ENCODE results near the gene TCF21.
A peak's percentile ranks its signal among the peaks of the same experiment; 100 is the strongest.

Gene TCF21

DNA sequence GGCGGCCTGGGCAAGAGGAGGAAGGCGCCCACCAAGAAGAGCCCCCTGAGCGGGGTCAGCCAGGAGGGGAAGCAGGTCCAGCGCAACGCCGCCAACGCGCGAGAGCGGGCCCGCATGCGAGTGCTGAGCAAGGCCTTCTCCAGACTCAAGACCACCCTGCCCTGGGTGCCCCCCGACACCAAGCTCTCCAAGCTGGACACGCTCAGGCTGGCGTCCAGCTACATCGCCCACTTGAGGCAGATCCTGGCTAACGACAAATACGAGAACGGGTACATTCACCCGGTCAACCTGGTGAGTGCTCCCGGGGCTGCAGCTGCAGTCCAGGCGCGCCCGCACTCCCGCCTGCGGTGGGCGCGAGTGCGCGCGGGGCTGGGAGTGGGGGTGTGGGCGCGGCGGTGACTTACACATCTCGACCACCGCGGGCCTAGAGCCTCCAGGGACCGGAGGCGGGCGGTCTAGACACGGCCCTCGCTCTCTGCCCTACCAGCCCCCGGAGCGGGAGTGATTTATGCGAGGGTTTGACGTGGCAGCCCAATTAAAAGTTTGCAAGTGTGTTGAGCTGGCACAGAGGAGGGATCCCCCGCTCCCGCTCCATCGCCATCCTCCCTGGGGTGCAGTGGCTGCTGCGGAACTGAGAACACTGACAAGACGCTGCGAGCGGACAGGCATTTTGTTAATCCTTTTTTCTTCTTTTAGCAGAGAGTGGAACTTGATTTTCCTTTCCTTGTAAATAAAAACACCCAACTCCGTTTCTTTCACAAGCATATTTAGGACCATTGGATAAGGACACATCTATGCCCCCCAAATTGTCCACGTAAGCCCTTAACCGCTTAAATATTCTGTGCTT, 867 bp downstream of the TCF21 start:
- peak overlapping the region; percentile 49 for H3K4me3 ChIP-seq (ENCODE audit: low read depth, low read length)

DNA sequence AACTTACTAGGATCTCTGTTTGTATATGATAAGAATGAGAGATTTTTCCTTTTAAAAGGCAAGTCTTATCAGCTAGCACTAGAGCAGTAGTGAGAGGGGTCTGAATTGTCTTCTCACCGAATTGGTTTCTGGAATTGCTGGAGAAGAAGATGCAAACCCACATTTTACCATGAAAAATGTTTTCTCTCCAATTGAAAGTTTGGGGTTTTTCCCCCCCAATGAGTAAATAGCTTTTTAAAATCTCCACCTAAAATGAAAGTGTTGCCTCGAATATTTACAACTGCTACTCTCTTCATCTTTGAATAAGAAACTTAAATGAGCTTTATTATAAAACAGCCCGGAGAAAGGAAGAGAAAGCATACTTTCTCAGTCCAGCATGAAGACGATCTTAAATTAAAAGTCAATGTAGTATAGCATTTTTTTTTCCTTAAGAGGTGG, 1.8 kb downstream of the TCF21 start:
- no peak overlapping the region for H3K4me3 ChIP-seq (ENCODE audit: low read depth, low read length)

DNA sequence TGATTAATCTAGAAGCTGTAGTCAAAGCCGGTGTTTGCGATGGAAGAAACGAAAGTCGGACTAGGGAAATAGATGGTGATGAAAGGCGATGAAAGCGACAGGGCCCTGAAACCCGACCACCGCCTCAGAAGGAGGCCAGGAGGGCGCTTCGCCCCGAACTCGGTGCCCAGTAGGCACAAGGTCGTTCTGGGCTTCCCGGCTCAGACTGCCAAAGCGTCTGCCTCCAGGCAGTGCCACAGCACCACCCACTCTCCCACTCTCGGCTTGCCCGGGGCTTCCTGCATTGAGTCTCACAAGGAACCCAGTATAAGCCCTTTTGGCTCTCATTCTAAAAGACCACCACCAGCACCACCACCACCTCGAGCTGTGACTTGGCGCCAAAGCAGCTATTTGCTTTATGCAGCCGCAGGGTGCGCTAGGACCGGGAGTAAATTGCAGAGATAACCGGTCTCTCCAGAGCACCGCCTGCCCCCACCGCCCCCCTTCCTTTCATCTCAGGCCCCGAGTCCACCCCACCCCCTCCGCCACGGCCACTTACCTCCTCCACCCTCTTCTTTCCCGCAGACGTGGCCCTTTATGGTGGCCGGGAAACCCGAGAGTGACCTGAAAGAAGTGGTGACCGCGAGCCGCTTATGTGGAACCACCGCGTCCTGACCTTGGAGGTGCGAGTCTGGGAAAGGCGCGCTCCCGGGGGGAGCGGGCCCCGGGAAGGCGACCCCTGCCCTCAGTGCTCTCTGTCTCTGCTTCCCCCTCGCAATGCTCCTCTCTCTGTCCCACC, 2.4 kb downstream of the TCF21 start:
- peak overlapping the region; percentile 35 for H3K4me3 ChIP-seq (ENCODE audit: low read depth, low read length)

DNA sequence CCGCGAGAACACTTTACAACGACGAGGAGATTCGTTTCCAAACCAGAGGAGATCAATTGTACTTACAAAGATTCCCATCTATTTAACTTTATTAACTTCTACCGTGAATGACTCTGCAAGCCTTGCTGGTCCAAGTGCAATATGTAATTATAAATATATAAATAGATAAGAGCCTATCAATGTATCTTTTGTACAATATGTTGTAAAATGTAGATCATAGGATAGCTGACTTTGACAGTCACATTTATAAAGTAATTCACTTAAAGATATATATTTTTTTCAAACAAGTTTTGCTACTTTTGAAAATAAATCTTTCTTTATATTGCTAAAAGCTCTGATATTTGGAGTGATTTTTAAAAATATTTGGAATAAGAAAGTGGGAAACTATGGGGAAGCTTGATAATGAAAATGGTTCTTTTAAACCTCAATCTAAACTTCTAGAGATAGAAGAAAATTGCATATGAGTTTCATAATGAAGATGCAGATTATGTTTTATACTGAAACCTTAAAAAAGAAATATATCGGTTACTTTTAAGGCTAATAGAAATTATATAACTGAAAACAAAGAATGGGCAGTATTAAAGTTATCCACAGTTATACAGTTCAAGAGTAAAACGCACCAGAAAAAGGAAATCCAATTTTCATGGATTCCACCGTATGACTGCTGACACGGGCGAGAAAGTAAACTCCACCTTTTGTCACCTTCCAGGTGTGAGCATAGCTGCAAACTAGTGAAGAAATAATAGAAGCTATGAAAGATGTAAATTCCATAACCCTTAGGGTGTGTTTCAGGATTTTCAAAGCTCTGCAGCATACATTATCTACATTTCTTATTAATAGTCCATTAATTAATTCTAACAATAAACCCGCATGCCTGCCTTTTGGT, 3.3 kb downstream of the TCF21 start:
- H3K4me3 ChIP-seq (ENCODE audit: low read depth, low read length) = peak overlapping the region; percentile 35

DNA sequence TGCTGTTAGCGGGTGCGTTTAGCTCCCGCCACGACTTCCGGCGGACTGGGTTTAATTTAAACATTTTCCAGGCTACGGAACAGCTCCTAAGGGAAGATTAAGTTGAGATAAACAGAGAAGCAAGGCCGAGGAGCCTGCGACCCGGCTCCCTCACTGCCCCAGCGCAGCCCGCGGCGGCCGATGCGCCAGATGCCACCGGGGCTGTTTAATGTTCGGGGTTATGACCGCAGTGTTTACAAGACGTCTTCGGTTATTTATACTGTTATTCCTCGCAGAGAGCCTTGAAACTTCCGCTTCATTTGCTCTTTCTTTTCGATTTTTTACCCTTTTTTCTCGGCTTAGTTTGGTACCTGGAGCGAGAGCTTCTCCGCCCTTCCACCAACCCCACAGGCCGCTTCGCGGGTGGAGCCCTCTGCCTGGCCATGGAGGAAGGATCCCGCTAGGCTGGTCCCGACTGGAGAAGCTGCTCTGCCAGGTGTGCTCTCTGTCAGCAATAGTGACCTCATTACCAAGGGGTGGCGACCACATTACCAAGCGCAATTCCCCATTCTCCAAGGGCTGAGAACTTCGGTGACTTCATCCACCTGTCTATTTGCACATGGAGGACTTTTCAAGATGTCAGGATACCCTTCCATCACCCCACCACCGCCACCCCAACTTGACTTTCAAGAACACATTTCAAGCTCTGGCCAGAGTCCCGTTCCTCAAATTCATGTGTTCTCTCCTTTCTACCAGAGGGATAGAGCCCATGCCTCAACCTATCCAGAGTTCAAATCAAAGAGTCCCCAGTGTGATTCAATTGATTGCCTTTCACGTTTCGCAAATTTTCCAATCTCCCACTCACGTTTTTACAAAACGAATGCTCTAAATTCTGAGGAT, 4.1 kb downstream of the TCF21 start:
- no peak overlapping the region for H3K4me3 ChIP-seq (ENCODE audit: low read depth, low read length)

DNA sequence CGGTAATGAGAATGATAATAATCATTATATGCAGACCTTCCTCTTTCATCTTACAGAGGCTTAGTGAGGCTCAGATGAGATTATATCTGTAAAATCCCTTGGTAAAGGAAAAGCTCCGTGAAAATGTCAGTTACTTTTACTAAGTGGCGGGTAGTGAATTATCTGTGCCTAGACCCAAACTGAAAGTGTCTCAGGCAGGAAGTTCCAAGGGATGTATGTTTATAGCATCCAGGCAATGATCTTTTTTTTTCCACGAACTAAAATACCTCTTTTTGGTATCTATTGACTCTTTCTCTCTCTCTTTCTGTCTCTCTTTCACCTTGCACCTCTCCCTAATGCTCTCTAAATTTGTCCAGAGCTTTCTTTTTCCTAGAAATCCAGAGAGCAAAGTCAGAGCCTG, 5.0 kb downstream of the TCF21 start:
- H3K4me3 ChIP-seq (ENCODE audit: low read depth, low read length) = no peak overlapping the region

DNA sequence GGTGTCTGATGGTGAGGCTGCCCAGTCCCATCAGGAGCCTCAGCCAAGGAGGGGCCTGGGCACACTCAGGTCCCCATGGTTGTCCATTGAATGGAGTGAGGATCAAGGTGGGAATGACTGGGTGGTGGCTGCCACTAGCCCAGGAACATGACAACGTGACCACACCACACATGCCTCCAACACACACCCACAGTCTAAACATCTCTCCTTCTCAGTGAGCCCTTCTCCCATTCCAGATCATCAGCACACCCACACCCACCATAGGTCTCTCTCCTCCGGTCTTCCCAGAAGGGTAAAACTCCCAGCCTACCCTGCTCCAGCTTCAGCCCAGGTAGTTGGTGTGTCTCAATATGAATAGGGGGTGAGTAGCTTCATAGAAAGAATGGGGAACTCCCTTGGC, 5.5 kb downstream of the TCF21 start:
- H3K4me3 ChIP-seq (ENCODE audit: low read depth, low read length) = no peak overlapping the region

DNA sequence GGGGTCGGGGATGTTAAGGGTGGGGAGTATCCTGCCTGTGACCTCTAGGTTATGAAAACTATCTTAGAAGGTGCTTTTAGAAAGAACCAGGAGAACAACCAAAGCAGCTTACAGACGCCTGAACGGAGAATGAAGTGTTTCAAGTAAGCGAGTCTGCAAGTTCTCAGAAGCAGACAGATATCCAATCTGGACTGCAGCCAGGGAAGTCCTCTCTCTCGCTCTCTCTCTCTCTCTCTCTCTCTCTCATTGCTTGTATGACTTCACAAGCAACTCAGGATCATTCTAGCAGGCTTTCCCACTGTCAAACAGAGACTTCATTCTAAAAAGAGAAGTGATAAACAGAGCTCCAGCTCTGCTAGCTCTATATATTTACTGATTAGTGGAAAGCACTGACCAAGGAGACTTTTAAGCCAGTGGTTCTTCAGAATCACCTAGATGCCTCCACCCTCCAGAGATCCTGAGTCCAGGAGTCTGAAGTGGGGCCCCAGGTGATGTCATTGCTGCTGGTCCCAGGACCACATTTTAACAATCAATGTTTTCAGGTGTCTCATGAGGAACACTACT, 6.0 kb downstream of the TCF21 start:
- H3K4me3 ChIP-seq (ENCODE audit: low read depth, low read length) = no peak overlapping the region

DNA sequence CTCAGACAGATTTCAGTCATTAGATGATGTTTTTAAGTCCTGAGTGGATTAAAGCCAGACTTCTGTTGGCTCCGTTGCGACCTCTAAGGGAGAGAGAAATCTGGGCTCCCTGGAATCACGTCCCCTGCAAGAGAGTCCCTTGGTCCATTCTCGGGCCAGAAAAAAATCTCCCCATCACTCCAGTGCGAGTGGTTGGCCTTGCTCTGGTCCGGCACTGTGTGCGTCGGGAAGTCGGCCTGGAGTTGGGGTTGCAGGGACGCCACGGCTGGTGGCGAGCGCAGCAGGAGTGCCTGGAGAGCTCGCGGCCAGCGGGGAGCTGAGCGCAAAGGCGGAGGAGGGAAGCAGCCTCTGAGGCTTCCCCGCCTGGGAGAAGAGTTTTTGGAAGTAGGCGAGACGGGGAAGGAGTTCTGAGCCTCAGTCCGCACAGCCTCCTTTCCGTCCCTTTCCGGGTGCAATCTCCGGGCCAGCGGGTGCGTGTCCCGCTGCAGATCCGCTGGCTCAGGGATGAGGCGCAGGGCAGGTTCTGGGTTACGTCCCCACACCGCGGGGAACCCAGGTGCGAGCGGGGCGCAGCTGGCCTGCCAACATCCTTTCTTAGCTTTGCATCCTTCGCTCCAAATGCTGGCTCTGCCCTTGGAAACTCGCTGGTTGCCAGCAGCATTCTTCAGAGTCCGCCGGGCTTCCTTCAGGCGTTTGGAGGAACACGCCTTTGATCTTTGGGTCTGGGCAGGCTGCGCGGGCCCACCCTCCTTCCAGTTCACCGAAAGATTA, 6.8 kb downstream of the TCF21 start:
- peak overlapping the region; percentile 37 for H3K4me3 ChIP-seq (ENCODE audit: low read depth, low read length)

DNA sequence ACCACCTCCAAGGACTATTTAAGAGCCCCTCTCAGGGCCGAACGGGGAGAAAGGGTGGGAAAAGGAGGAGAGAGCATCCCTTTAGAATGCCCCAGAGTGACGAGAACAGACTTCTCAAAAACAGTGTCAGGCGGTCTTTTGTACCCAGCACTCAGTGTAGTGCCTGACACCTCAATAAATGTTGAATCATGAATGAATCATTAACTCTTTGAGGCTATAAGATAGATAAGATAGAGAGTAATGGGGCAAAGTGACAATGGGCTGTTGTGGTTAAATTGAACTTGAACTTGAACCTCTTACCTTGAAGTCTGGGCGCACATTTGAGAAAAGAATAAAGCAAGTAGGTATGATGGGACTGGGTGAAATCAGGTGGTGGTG, 7.4 kb downstream of the TCF21 start:
- H3K4me3 ChIP-seq (ENCODE audit: low read depth, low read length) = no peak overlapping the region

DNA sequence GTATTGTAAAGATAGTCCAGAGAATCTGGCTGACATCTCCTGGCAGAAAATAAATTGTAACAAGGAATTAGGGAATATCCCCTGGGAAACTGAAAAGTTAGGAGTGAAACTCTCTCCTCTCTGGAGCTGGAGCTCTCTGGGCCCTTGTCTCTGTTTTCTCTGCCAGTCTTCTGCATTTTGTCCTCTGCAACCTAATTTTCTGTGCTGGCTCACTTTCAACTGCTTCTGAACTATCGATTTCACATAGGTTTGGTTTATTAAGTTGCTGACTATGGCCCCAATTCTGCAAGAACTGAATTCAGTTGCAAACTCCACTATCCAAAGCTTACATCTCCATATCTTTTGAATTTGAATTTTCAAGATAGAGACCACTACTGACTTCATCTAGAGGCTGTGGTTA, 9.3 kb downstream of the TCF21 start:
- H3K4me3 ChIP-seq (ENCODE audit: low read depth, low read length) = no peak overlapping the region

DNA sequence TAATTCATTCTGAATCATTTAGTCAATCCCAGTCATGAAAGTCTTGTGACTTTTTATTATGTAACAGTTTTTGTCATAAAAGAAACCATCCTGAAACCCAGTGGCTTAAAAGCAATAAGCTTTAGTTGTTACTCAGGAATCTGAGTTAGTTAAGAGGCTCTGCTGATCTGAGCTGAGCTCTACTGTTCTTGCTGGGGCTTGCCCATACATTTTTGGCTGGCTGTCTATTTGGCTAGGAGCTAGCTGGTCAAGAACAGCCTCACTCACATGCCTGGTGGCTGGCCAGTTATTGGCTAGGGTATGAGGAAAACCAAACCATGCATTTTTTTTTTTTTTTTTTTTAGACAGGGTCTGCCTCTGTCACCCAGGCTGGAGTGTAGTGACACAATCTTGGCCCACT, 10.6 kb downstream of the TCF21 start:
- H3K4me3 ChIP-seq (ENCODE audit: low read depth, low read length) = no peak overlapping the region

DNA sequence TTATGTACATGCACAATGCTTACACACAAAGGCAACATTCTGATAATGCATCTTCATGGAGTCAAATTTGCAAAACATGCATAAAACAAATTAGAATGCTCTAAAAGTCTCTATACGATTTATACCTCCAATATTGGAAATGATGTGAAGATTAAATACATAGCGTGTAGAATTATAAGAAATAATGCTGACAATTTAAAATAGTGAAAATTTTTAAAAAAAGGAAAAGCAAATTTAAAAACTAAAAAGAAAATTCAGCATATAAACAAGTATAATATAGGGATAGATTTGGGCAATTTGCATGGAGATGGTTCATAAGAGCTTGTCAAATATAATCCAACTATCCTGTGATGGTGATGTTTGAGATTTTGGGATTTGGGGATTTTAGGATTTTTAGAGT, 14.9 kb downstream of the TCF21 start:
- H3K4me3 ChIP-seq (ENCODE audit: low read depth, low read length) = no peak overlapping the region

DNA sequence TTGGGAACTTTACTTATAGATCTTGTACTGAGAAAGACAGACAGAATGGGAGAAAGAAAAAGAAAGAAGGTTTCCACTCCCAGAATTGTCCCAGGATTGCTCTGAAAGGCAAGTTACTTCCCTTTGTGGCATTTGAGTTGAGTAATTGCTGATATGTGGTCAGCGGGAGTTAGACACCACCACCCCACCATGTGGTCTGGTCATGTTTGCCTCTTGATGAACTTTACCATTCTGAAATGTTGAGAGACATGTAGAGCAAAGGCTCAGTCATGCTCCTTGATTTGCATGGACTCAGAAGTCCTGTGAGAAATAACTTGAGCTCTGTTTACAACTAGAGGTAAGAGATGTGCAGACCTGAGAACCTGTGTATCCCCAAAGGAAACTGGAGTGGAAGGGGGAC, 17.1 kb downstream of the TCF21 start:
- no peak overlapping the region for H3K4me3 ChIP-seq (ENCODE audit: low read depth, low read length)

DNA sequence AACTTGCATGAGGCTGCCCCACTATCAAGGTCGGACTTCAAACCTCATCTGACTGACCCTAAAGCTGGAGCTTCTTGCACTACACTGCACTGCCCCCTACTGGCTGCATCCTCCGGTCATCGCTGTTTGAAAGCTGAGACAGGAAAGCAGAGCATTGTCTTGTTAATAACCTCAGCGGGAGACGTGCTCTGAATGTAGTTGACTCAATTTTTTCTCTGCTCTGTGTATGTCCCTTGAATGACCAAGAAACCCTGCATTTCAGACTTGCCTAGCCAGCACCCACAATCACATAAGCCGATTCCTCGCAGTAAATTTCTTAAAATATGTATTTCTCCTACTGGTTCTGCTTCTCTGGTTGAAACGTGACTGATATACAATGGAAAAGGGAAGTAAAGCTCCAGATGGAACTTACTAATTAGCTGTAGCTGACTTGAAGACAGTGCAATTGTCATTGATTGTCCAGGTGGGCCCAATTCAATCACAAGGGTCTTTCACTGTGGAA, 27.8 kb downstream of the TCF21 start:
- H3K4me3 ChIP-seq (ENCODE audit: low read depth, low read length) = peak overlapping the region; percentile 6

DNA sequence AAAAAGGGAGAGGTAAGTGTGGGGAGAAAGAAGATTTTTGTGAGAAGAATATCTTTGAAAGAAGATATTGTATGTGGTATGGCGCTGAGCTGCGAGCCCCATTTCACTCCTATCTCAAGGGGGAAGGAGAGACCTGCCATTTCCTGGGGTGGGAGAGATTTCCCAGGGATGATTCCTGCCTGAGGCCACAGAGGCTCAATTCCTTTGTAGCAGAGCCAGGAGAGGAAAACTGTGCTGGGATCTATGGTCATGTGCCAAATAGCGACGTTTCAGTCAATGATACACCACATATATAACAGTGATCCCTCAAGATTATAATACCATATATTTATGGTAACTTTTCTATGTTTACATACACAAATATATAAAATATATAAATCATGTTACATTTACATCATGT, 28.9 kb downstream of the TCF21 start:
- no peak overlapping the region for H3K4me3 ChIP-seq (ENCODE audit: low read depth, low read length)

DNA sequence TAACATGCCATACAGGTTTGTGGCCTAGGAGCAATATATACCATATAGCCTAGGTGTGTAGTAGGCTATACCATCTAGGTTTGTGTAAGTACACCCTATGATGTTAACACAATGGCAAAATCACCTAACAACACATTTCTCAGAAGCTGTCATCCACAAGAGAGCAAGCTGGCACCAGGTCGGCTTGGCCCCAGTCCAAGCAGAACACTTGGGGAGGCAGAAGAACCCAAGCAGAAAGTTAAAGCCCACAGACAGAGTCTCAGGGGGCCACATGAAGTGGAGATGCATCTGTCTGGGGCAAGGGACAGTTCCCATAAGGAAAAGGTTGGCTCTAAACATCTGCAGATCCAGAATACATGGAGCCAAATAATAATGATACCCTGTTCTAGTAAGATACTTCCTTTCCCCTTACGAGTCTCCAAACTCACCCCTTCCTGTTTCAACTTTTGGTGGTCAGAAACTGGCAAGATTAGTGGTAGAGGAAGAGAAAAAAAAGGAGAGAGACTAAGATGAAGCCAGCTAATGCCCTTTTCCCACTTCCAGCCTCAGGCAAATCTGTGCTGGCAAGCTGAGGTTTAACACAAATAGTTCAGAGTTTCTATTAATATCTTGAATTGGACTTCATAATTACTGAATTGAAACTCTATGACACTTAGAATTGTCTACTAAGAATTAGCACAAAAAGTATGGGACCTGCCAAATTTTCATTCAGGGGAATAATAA, 29.5 kb downstream of the TCF21 start:
- H3K4me3 ChIP-seq (ENCODE audit: low read depth, low read length) = no peak overlapping the region

DNA sequence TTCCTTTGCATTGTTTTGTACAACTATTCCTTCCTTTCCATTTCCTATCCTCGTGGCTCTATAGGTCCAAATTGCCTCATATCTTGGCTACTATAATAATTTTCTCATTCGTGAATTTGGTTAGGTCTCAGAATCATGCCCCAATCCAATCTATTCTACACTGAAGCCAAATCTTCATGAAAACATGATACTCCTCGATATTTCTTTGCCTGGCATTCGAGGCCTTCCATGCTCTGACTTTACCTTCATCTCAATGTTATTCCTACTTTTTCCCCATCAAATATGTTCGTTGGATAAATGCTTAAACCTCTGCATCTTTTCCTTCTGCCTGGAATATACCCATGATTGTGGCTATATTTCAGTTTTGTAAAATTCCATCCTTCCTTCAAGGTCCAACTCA, 30.4 kb downstream of the TCF21 start:
- H3K4me3 ChIP-seq (ENCODE audit: low read depth, low read length) = no peak overlapping the region

All from iPS-11a (cell line).